ENCODE data around the gene ARHGAP19.
"Not testable (repeated sequence)": the region's sequence is repeated elsewhere in the genome, so short reads cannot be mapped to it uniquely, and the experiment has no call there.

The ARHGAP19 gene

DNA sequence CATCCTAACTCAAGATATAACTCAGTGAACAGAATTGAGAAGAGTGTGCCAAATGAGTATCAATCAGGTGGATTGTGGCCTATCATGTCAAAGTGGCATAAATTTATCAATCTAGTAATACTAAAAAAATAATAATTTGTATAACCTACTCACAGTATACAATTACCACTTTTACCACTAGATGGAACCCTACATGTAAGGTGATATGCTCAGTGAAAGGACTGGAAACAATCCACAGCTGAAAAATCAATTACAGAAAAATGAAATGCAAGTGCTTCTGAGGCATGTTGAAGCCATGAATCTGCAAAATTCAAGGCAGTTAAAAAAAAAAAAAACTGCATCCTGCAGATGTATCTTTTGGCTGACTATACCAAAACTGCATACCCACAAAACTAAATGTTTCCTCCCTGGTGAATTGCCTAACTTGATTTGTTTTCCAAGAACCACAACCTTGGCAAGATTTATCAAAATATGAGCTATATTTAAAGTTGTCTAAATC is 13.9 kb downstream of the ARHGAP19 start:
- TF ChIP-seq CTCF (IDR thresholded peaks at IDR 0.05; ENCODE audit: borderline replicate concordance, control extremely low read depth, extremely low read depth, insufficient read depth, missing control alignments), result peak; percentile 33
- DNase-seq (ENCODE audit: low spot score), result peak; percentile 50
- in situ Hi-C loops (cut with MboI; ENCODE audit: low sequenced_read_pairs, unreplicated experiment), result no loop called here

GRCh38 chr10:97277551-97277950 is 14.9 kb downstream of the ARHGAP19 start:
- no peak for TF ChIP-seq CTCF (IDR thresholded peaks at IDR 0.05; ENCODE audit: borderline replicate concordance, control extremely low read depth, extremely low read depth, insufficient read depth, missing control alignments)
- in situ Hi-C loops (cut with MboI; ENCODE audit: low sequenced_read_pairs, unreplicated experiment), result no loop called here
- DNase-seq (ENCODE audit: low spot score), result no peak

- no peak for DNase-seq (ENCODE audit: low spot score)
- no peak for TF ChIP-seq CTCF (IDR thresholded peaks at IDR 0.05; ENCODE audit: borderline replicate concordance, control extremely low read depth, extremely low read depth, insufficient read depth, missing control alignments)
- in situ Hi-C loops (cut with MboI; ENCODE audit: low sequenced_read_pairs, unreplicated experiment), result no loop called here
These were observed 17.6 kb downstream of the ARHGAP19 start for GRCh38 chr10:97274828-97275227.

DNA sequence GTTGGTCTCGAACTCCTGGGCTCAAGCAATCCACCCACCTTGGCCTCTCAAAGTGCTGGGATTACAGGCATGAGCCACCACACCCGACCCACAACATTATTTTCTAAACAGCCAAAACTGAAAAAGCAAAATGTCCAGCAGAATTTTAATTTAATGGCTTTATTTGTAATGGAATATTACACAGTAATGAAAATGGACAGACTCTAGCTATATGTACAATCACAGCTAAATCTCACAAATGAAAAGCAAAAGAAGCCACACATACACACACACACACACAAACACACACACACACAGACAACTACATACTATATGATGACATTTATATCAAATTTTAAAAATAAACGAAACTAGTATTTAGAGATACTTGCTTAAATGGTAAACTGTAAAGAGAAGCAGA is 18.7 kb downstream of the ARHGAP19 start:
- no peak for TF ChIP-seq CTCF (IDR thresholded peaks at IDR 0.05; ENCODE audit: borderline replicate concordance, control extremely low read depth, extremely low read depth, insufficient read depth, missing control alignments)
- DNase-seq (ENCODE audit: low spot score), result no peak
- in situ Hi-C loops (cut with MboI; ENCODE audit: low sequenced_read_pairs, unreplicated experiment), result no loop called here

- TF ChIP-seq CTCF (IDR thresholded peaks at IDR 0.05; ENCODE audit: borderline replicate concordance, control extremely low read depth, extremely low read depth, insufficient read depth, missing control alignments), result no peak
- no peak for DNase-seq (ENCODE audit: low spot score)
- in situ Hi-C loops (cut with MboI; ENCODE audit: low sequenced_read_pairs, unreplicated experiment), result no loop called here
These were observed 21.8 kb downstream of the ARHGAP19 start for GRCh38 chr10:97270523-97271154.

GRCh38 chr10:97267671-97268070 is 24.8 kb downstream of the ARHGAP19 start:
- TF ChIP-seq CTCF (IDR thresholded peaks at IDR 0.05; ENCODE audit: borderline replicate concordance, control extremely low read depth, extremely low read depth, insufficient read depth, missing control alignments), result no peak
- DNase-seq (ENCODE audit: low spot score), result no peak
- in situ Hi-C loops (cut with MboI; ENCODE audit: low sequenced_read_pairs, unreplicated experiment), result no loop called here

GRCh38 chr10:97265095-97265494 is 27.3 kb downstream of the ARHGAP19 start:
- in situ Hi-C loops (cut with MboI; ENCODE audit: low sequenced_read_pairs, unreplicated experiment); DNase-seq (ENCODE audit: low spot score): not testable (repeated sequence)

Data from GM13976 (cell line).